Vagina (tissue), 2 donors: ENCODE measurements around the gene ZNHIT3.

Source experiments
- POLR2A ChIP-seq, 2 donors: fragments of 450-650 bp; IDR thresholded peaks; one replicate each; pipeline ENCODE4 v1.6.1; 2017; ENCODE audit warnings: antibody characterized with exemption in 2 of 2, mild to moderate bottlenecking in 2 of 2, moderate library complexity in 2 of 2
- TF ChIP-seq, protein P1 (sequence below), 3 experiments: fragments of 450-650 bp in 2 of 3; fragments of 200-600 bp in 1 of 3; sonication (generic) in 1 of 3; IDR thresholded peaks; one replicate each; pipeline ENCODE4 v1.5.1; 2017 to 2019; ENCODE audit warnings: antibody characterized with exemption in 3 of 3, mild to moderate bottlenecking in 2 of 3, moderate library complexity in 2 of 3

GRCh38 chr17:36504156-36504545, 17.7 kb downstream of the ZNHIT3 start:
- TF ChIP-seq, protein P1, sequence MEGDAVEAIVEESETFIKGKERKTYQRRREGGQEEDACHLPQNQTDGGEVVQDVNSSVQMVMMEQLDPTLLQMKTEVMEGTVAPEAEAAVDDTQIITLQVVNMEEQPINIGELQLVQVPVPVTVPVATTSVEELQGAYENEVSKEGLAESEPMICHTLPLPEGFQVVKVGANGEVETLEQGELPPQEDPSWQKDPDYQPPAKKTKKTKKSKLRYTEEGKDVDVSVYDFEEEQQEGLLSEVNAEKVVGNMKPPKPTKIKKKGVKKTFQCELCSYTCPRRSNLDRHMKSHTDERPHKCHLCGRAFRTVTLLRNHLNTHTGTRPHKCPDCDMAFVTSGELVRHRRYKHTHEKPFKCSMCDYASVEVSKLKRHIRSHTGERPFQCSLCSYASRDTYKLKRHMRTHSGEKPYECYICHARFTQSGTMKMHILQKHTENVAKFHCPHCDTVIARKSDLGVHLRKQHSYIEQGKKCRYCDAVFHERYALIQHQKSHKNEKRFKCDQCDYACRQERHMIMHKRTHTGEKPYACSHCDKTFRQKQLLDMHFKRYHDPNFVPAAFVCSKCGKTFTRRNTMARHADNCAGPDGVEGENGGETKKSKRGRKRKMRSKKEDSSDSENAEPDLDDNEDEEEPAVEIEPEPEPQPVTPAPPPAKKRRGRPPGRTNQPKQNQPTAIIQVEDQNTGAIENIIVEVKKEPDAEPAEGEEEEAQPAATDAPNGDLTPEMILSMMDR (IDR thresholded peaks at IDR 0.05): no peak
- no peak for TF ChIP-seq POLR2A (IDR thresholded peaks at IDR 0.05)
